K562 (cell line): ENCODE data around the gene SFMBT2.

ENCODE experiments used
- ARID4B ChIP-seq: sonication (generic); formaldehyde crosslinking; IDR thresholded peaks from 2 replicates; pipeline ENCODE4 v1.8.0; 2022; ENCODE audit warnings: mild to moderate bottlenecking, missing genetic modification reagents
- BRF2 ChIP-seq: IDR thresholded peaks from 3 replicates; pipeline ENCODE4 v1.6.1; 2011; ENCODE audit warnings: borderline replicate concordance, mild to moderate bottlenecking; ENCODE audit not compliant: insufficient read length, insufficient read depth
- CTCF ChIP-seq, 3 experiments: IDR thresholded peaks in 2 of 3; conservative IDR thresholded peaks in 1 of 3; 2 replicates each; pipeline ENCODE4 v1.5.1; 2011 to 2012; ENCODE audit warnings: low read length in 3 of 3, mild to moderate bottlenecking in 3 of 3, control low read depth in 2 of 3, improper control_type of control experiment in 1 of 3, inconsistent platforms in 1 of 3, low read depth in 1 of 3, mixed read lengths in 1 of 3, moderate library complexity in 1 of 3; ENCODE audit not compliant: insufficient read depth in 2 of 3
- CUX1 ChIP-seq: fragments of 200-800 bp; sonication (Bioruptor generic); IDR thresholded peaks from 2 replicates; pipeline ENCODE4 v1.6.1; 2016; ENCODE audit warnings: missing genetic modification characterization, missing compliant biosample characterization
- EWSR1 ChIP-seq: fragments of 450-650 bp; IDR thresholded peaks from 2 replicates; pipeline ENCODE4 v1.6.1; 2018; ENCODE audit warnings: borderline replicate concordance, mild to moderate bottlenecking, low read depth, moderate library complexity; ENCODE audit not compliant: partially characterized antibody
- FOS ChIP-seq: IDR thresholded peaks from 3 replicates; pipeline ENCODE4 v1.6.1; 2011; ENCODE audit not compliant: insufficient read length; ENCODE audit errors: extremely low read depth
- GATA2 ChIP-seq: sonication (generic); formaldehyde crosslinking; IDR thresholded peaks from 2 replicates; pipeline ENCODE4 v1.4.0; 2020; ENCODE audit warnings: mild to moderate bottlenecking, missing genetic modification reagents
- MXI1 ChIP-seq: IDR thresholded peaks from 2 replicates; pipeline ENCODE4 v1.6.1; 2011; ENCODE audit warnings: low read depth, mild to moderate bottlenecking, improper control_type of control experiment, low read length
- POLR2A ChIP-seq: fragments of 450-650 bp; conservative IDR thresholded peaks from 2 replicates; pipeline ENCODE4 v1.6.1; 2016
- RBFOX2 ChIP-seq: fragments of 200-400 bp; formaldehyde crosslinking; IDR thresholded peaks from 2 replicates; pipeline ENCODE4 v1.6.1; 2017; ENCODE audit warnings: low read depth, mild to moderate bottlenecking, low read length, moderate library complexity
- SMARCA5 ChIP-seq: fragments of 450-650 bp; IDR thresholded peaks from 2 replicates; pipeline ENCODE4 v1.6.1; 2016
- SRSF7 ChIP-seq: fragments of 200-400 bp; formaldehyde crosslinking; optimal IDR thresholded peaks from 2 replicates; pipeline ENCODE3; 2017; ENCODE audit warnings: mild to moderate bottlenecking, low read depth, low read length
- TCF7L2 ChIP-seq: fragments of 150-350 bp; IDR thresholded peaks from 2 replicates; pipeline ENCODE4 v1.6.1; 2016; ENCODE audit warnings: low read depth, mild to moderate bottlenecking, low read length, moderate library complexity

- TF ChIP-seq CTCF (IDR thresholded peaks at IDR 0.05 in 2 of 3, conservative IDR thresholded peaks at IDR 0.05 in 1 of 3; ENCODE audit: insufficient read depth in 2 of 3, low read depth in 1 of 3, low read length in 3 of 3) (no peak), BRF2 (no peak), RBFOX2 (no peak), SMARCA5 (no peak), SRSF7 (no peak), FOS (no peak), EWSR1 (no peak), MXI1 (no peak), GATA2 (CRISPR knock-in tag) (no peak), ARID4B (CRISPR knock-in tag) (no peak), CUX1 (CRISPR knock-in tag) (no peak), POLR2A (no peak), TCF7L2 (no peak)
Measured at GRCh38 chr10:7424919-7425318, 14.1 kb upstream of the SFMBT2 start.
